HEK293T (cell line): Measurements from ENCODE around the gene MINDY4.

ENCODE experiments used
- ELF4 ChIP-seq: fragments of 450-650 bp; IDR thresholded peaks from 2 replicates; pipeline ENCODE4 v1.6.1; 2017; ENCODE audit warnings: antibody characterized with exemption
- FOXM1 ChIP-seq: fragments of 450-650 bp; IDR thresholded peaks from 2 replicates; pipeline ENCODE4 v1.6.1; 2017; ENCODE audit warnings: mild to moderate bottlenecking, borderline replicate concordance
- HDGF ChIP-seq: fragments of 450-650 bp; IDR thresholded peaks from 2 replicates; pipeline ENCODE4 v1.6.1; 2017; ENCODE audit warnings: antibody characterized with exemption, borderline replicate concordance
- SP1 ChIP-seq: fragments of 450-650 bp; IDR thresholded peaks from 2 replicates; pipeline ENCODE4 v1.6.1; 2017
- TARDBP ChIP-seq: fragments of 450-650 bp; IDR thresholded peaks from 2 replicates; pipeline ENCODE4 v1.6.1; 2016
- ZNF384 ChIP-seq: fragments of 450-650 bp; IDR thresholded peaks from 2 replicates; pipeline ENCODE4 v1.6.1; 2016

DNA sequence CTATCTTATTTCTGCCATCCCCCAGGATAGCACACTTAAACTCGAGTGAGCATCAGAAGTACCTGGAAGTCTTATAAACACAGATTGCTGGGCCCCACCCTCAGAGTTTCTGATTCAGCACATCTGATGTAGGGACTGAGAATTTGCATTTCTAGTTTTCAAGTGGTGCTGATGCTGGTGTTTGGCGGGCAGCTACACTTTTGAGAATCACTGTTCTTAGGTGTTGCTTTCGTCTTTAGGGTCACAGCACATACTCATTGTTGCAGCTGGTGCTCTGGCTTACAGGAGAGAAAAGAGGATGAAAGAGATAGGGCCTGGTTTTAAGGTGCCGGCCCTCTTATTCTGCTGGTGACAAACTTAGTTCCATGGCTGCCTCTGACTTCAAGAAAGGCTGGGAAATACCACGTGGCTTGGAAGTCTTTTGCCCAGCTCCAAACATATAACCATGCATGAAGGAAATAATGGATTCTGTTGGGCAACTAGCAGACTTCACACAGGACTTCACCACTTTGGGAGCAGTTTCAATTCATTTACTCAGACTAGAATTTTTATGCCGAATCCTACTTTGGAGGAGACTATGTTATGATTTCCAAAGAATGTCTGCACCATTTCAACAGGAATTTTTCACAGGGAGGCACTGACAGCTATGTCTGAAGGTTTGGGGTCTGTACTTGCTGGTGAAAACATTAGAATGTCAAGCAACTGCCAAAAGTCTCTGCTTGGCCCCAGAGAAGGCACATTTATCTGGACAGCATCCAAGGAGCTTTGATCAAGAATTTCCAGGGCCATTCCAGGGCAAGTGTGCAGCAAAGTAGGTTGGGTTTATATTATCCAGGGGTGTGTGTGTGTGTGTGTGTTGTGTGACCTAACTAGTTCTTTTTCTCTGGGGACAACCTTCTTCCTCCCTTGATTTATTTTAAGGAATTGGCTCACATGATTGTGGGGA, 6.9 kb upstream of the MINDY4 start:
- TF ChIP-seq HDGF (no peak), TARDBP (no peak), SP1 (no peak), ZNF384 (no peak), ELF4 (no peak), FOXM1 (no peak)
